Measurements from ENCODE around the gene CLP1.
"Not testable (repeated sequence)": the region's sequence is repeated elsewhere in the genome, so short reads cannot be mapped to it uniquely, and the experiment has no call there.

CLP1 gene

GRCh38 chr11:57641011-57641807 is 16.4 kb upstream of the CLP1 start:
- DNase-seq = peak; percentile 63

DNA sequence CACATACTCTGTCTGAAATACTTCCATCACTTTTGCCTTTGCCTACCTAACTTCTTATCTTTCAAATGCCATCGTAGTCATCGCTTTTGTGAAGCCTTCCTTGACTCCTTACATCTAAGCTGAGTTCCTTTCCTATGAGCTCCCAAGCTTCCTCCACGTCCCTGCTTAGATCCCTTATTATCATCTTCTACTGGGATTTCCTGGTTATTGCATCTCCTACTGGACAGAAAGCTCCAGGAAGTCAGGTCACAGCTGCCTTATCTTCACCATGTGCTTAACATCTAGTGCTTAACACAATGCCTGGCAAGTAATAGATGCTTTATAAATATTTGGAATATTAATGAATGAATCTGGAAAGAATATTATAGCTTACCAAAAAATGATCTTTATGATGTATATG is 13.8 kb upstream of the CLP1 start:
- DNase-seq = no peak

DNA sequence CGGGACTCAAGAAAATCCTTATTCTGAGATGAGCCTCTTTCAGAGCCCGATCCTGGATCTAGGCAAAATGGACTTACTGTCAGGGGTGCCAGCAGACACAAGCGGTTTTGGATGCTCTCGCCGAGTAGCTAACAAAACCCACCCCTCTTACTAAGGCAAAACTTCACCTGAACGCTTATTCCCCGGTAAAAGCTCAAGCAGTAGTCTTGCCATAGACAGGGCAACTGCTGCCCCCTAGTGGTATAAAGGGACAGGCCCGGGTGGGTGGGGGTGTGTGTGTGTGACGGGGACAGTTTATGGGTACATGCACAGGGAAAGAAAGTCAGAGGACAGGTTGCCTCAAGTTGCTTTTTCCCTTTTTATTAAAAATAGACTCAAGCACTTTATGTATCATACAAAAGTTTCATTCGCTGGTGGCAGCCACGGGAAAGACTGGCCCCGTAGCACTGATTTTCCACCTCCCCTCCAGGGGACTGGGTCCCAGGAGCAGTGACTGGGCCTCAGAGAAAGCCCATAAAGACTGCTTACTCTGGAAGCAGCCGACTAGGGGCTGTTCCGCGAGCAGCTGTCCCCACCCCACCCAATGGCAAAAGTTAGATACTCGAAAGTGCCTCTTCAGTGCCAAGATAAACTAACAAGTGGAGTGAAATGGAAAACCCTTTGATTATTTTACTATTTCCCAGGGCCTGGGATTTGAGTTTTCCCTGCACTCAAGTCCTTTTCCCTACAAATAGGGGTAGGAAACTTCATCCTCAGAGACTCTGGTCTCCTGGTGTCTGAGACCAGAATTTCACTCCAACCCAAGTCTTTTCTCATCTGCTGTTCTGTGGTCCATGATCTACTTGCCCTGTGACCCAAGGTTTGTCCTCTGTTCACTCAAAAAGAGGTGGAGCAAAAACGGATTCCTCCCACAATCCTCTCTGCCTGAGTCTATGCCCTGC is 12.5 kb upstream of the CLP1 start:
- DNase-seq = peak; percentile 69

GRCh38 chr11:57645689-57646085 is 11.9 kb upstream of the CLP1 start:
- DNase-seq = no peak

- DNase-seq = no peak
Observed at GRCh38 chr11:57646194-57646798, 11.3 kb upstream of the CLP1 start.

GRCh38 chr11:57646799-57647303 is 10.7 kb upstream of the CLP1 start:
- DNase-seq = no peak

DNA sequence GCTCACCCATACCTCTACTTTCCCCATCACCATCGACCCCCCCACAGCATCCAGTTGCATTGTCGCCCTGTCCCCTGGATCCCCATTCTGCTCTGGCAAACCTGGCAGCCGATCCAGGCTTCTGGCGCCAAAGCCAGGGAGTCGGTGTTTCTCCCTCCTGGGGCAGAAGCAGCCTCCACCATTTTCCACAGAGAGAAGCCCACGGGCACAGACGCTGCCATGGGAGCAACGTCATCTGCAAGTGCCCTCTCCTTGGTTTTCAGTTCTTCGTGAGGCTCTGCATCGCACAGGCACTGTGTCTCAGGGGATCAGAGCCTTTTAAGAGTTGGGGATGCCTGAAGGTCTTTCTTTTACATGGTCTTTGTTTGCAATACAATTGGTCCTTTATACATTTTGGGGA is 10.2 kb upstream of the CLP1 start:
- no peak for DNase-seq

GRCh38 chr11:57647960-57648800 is 9.4 kb upstream of the CLP1 start:
- DNase-seq = no peak

- peak; percentile 45 for DNase-seq
Observed at GRCh38 chr11:57648801-57649735, 8.5 kb upstream of the CLP1 start.

DNA sequence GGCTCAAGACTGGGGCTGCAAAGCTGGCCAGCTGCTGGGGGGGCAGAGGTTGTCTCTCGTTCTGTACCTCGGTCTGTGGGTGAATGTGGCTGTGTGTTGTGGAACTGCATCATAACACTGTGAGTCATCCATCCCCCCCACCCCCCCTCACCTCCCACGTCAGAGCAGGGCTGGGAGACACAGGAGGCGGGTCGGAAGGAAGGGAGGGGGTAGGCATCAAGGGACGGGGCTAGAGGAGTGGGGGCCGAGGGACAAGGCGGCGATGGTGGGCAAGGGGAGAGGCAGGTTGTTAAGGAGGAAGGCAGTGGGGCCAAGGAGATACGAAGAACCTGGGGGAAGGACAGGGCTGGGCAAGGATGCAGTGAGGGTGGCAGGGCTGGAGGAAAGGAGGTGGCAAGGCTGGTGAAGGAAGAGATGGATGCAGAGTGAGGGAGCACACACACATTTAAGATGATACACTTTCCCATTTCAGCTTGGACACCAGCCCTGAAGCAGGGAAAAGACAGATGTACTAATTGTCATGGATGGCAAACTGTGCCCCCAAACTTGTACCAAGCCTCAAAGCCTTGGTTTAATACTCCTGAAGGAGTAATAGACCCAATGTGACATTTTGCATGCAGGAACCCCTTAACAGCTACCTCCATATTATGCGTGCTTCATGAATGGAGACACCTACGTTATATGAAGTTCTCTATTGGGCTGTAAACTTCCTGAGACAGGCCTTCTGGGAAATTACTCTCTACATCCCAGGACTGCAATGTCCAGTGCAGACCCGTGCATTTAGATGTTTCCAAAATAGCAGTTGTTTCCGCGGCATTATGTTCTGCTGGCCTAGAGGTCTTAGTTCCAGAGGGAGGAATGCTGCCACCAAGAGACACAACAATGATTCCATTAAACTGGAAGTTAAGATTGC is 7.5 kb upstream of the CLP1 start, which contains the start of gene YPEL4:
Gene YPEL4, minus strand, starts transcription at position 87 of the 913 bp plus-strand sequence. CDS start 2,805 bp downstream, outside the sequence.
- peak; percentile 86 for DNase-seq

- DNase-seq = no peak
Observed at GRCh38 chr11:57650739-57651090, 6.8 kb upstream of the CLP1 start.

GRCh38 chr11:57651408-57651807 is 6.2 kb upstream of the CLP1 start:
- no peak for DNase-seq

- DNase-seq = not testable (repeated sequence)
Observed at GRCh38 chr11:57652230-57652629, 5.3 kb upstream of the CLP1 start.

GRCh38 chr11:57652662-57653061 is 4.9 kb upstream of the CLP1 start:
- DNase-seq = no peak

DNA sequence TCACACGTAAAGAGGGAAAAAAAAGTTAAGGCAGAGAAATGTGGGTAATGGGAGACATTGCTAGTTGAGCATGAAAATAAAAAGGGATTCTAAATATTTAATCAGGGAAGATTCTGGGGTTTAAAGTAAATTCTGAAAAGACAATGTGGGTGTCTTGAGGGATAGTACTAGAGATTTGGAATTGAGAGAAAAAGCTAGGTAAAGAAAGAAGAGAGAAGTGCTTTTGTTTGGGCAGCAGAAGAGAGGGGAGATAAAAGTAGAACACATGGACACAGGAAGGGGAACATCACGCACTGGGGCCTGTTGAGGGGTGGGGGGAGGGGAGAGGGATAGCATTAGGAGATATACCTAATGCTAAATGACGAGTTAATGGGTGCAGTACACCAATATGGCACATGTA is 4.4 kb upstream of the CLP1 start:
- no peak for DNase-seq

DNA sequence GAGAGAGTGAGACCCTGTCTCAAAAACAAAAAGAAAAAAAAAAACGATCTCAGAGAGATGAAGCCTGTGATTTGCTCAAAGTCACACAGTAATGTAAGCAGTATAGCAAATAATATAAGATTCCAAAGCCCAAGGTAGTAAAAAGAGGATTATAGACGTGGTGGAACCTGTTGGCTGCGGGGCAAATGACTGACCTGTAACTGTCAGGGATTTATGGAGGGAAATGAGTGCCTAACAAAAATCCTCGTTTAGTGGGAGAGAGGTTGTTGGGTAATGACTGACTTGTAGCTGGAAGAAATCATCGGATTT is 723 bp upstream of the CLP1 start:
- no peak for DNase-seq

GRCh38 chr11:57658023-57658361 is 430 bp downstream of the CLP1 start:
- DNase-seq = no peak

DNA sequence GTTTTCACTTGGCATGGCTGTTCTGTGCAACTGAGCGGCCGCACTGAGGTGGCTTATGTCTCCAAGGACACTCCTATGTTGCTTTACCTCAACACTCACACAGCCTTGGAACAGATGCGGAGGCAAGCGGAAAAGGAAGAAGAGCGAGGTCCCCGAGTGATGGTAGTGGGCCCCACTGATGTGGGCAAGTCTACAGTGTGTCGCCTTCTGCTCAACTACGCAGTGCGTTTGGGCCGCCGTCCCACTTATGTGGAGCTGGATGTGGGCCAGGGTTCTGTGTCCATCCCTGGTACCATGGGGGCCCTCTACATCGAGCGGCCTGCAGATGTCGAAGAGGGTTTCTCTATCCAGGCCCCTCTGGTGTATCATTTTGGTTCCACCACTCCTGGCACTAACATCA is 2.1 kb downstream of the CLP1 start:
- DNase-seq = no peak

DNA sequence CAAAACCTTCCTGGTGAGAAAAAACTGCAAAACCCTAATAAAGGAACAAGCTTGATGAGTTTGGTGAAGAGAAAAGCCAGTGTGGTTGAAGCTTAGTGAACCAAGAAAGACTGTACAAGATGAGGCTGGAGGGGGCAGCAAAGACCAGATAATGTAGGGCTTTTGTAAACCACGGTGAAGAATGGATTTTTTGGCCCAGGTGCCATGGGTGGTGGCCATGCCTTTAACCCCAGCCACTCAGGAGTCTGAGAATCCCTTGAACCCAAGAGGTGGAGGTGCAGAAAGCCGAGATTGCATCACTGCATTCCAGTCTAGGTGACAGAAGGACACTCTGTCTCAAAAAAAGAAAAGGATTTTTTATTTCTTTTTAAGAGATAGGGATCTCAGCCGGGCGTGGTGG is 5.3 kb downstream of the CLP1 start:
- DNase-seq = no peak

DNA sequence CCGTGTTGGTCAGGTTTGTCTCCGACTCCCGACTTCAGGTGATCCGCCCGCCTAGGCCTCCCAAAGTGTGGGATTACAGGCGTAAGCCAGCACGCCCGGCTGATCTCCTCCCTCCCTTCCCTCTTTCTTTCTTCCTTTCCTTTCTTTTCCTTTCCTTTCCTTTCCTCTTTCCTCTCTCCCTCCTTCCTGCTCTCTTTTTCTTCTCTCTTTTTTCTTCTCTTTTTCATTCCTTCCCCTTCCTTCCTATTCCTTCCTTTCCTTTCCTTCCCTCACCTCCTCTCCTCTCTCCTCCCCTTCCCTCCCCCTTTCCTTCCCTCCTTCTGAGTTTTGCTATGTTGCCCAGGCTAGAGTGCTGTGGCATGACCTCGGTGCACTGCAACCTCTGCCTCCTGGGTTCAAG is 6.4 kb downstream of the CLP1 start:
- DNase-seq = no peak

All from fibroblast of skin of right biceps (primary cell).